WI38 (cell line): Measurements from ENCODE around the gene SORBS2.

Experiments used
- H3K4me3 ChIP-seq: 2 replicates; pipeline ENCODE4 v1.5.1; 2011; ENCODE audit warnings: low read depth, mild to moderate bottlenecking, control low read depth, low read length
- TF ChIP-seq, protein P1 (sequence below): IDR thresholded peaks from 2 replicates; pipeline ENCODE4 v1.5.1; 2012; ENCODE audit warnings: low read depth, mild to moderate bottlenecking, control low read depth, low read length

The SORBS2 gene

GRCh38 chr4:185700630-185701029, 111.4 kb downstream of the SORBS2 start:
- TF ChIP-seq, protein P1, sequence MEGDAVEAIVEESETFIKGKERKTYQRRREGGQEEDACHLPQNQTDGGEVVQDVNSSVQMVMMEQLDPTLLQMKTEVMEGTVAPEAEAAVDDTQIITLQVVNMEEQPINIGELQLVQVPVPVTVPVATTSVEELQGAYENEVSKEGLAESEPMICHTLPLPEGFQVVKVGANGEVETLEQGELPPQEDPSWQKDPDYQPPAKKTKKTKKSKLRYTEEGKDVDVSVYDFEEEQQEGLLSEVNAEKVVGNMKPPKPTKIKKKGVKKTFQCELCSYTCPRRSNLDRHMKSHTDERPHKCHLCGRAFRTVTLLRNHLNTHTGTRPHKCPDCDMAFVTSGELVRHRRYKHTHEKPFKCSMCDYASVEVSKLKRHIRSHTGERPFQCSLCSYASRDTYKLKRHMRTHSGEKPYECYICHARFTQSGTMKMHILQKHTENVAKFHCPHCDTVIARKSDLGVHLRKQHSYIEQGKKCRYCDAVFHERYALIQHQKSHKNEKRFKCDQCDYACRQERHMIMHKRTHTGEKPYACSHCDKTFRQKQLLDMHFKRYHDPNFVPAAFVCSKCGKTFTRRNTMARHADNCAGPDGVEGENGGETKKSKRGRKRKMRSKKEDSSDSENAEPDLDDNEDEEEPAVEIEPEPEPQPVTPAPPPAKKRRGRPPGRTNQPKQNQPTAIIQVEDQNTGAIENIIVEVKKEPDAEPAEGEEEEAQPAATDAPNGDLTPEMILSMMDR, result no peak
- H3K4me3 ChIP-seq, result no peak overlapping the region

DNA sequence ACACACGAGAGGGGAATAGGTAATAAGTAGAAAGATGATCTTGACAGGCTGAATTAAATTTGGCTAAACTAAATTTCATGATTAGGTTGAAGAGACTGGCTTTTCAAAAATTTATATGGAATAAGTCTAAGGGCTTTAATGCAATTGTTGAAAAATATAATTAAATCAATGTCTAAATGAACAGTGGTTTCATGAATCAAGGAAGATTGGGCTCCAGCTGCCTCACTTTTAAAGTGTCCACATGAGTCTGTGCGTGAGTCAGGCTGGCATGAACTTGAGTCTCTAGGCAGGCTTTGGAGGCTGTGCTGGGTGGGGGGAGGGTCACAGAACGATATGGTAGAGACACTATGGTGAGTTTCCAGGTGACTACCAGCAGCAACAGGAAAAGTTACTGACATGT, 111.9 kb downstream of the SORBS2 start:
- TF ChIP-seq, protein P1, result no peak
- H3K4me3 ChIP-seq, result no peak overlapping the region

- no peak overlapping the region for H3K4me3 ChIP-seq
- TF ChIP-seq, protein P1, result no peak
These were observed 114.5 kb downstream of the SORBS2 start for GRCh38 chr4:185697488-185697887.

- H3K4me3 ChIP-seq, result no peak overlapping the region
- TF ChIP-seq, protein P1, result no peak
These were observed 116.3 kb downstream of the SORBS2 start for GRCh38 chr4:185695743-185696142.

DNA sequence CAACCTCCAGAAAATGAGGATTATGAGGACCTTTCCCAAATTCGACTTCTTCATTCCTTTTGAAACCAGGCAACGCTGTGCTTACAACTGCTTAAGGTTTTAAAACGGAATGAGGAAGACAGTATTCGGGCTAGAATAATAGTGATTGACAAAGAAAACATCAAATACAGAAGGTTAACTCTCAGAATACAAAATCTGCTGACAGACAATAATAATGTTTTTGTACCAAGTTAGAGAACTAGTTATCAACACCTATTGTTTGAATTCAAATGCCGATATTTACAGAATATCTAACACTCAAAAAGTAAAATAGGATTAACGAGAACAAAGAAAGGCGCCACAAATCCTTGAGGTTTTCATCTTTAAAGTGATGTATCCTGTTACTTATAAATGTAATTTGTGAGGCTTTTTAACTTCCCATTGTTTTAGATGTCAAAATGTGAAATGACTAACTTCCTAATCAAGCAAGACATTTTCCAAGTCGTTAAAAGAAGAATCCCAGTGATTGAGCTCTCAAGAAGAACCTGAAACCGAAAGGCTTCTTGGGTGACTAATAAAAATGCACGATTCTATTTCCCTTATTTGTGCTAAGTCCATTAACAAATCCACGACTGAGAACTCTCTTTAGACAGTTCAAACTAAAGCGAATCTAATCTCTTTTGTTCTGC, 118.3 kb downstream of the SORBS2 start:
- H3K4me3 ChIP-seq, result no peak overlapping the region
- TF ChIP-seq, protein P1, result no peak

- H3K4me3 ChIP-seq, result no peak overlapping the region
- TF ChIP-seq, protein P1, result no peak
These were observed 122.6 kb downstream of the SORBS2 start for GRCh38 chr4:185689407-185689806.

GRCh38 chr4:185685804-185686203, 126.2 kb downstream of the SORBS2 start:
- TF ChIP-seq, protein P1, result no peak
- no peak overlapping the region for H3K4me3 ChIP-seq
